GM19468 (cell line): Measurements from ENCODE around the gene HIVEP3.
"Not testable (repeated sequence)": the region's sequence is repeated elsewhere in the genome, so short reads cannot be mapped to it uniquely, and the experiment has no call there.

ENCODE experiments used
- ATAC-seq: cut with Tn5 transposase; IDR thresholded peaks from one replicate; pipeline ENCODE4 v1.9.1; 2021; ENCODE audit warnings: mild to moderate bottlenecking, moderate library complexity, moderate number of reproducible peaks; ENCODE audit not compliant: unreplicated experiment; ENCODE audit errors: extremely low read depth

Gene HIVEP3

DNA sequence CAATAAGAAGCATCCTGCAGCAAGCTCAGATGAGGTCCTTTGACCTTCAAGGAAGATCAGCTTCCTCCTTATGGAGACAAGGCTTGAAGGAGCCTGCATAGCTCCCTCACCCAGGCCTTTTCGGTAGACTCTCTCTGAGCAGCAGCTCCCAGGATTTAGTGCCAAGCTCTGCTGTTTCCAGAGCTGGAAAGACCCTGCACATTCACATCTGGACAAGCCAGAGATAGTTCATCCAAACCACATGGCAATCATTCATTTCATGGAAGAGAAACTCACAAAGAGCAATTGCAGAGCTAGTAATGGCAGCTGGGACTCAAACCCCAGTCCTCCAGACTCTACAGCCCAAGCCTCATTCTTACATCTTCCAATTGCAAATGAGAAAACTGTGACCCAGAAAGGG is 357.8 kb downstream of the HIVEP3 start:
- no peak for ATAC-seq

DNA sequence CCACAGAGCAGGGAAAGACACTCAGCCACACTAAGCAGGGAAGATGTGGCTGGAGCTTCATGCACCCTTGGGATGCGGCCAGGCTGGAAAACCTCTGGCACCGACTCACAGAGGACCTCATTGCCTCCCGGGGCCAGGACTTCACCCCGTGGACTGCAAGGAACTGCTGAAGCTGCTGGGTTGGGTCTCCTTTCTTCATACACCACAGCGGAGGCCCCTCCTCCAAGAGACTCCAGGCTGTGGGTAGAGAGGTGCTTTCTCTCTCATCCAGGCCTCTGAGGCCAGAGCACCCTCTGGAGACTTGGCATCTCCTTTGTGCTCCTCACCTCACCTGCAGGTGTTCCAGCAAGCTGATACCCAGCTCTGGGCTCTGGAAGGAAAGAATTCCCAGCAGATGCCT is 358.2 kb downstream of the HIVEP3 start:
- no peak for ATAC-seq

- ATAC-seq, result no peak
These were observed 359.4 kb downstream of the HIVEP3 start for GRCh38 chr1:41559331-41559730.

GRCh38 chr1:41558761-41559171 is 360.0 kb downstream of the HIVEP3 start:
- no peak for ATAC-seq

DNA sequence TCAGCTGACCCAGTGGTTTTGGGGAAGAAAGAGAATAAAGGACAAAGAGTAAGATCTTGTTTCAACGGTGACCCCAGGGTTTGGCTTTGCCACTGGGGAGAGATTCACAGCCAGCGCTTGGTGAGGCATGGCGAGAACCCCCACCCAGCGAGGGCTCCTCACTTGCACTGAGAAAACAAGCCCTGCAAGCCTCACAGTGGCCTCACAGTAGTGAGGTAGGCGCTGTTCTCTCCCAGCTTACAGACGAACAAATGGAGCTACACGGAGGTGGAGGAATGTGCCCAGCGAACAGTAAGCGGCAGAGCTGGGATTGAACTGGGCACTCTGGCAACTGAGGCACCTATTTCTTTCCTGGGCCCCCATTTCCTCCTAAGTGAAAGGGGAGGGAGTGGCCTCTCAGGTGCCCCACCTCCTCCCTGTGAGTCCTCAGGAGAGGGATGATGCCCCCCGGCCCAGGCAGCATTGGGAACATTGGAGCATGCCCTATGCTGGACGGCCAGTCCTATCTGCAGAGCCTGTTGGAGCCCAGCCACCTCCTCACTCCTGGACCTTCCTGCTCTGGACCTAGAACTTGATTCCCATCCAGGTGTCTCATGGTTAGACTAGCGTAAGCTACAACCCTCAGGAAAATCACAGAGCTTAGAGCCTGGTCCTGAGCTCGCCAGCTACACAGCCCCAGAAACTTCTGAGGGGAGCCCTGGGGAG is 360.8 kb downstream of the HIVEP3 start:
- ATAC-seq, result no peak

DNA sequence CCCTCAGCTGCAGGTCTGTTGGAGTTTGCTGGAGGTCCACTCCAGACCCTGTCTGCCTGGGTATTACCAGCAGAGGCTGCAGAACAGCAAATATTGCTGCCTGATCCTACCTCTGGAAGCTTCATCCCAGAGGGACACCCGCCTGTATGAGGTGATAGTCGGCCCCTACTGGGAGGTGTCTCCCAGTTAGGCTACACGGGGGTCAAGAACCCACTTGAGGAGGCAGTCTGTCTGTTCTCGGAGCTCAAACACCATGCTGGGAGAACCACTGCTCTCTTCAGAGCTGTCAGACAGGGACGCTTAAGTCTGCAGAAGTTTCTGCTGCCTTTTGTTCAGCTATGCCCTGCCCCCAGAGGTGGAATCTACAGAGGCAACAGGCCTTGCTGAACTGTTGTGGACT is 364.0 kb downstream of the HIVEP3 start:
- not testable (repeated sequence) for ATAC-seq

- ATAC-seq, result no peak
These were observed 370.8 kb downstream of the HIVEP3 start for GRCh38 chr1:41547781-41548560.

- no peak for ATAC-seq
These were observed 371.4 kb downstream of the HIVEP3 start for GRCh38 chr1:41547336-41547735.

GRCh38 chr1:41546833-41547135 is 371.9 kb downstream of the HIVEP3 start:
- no peak for ATAC-seq

DNA sequence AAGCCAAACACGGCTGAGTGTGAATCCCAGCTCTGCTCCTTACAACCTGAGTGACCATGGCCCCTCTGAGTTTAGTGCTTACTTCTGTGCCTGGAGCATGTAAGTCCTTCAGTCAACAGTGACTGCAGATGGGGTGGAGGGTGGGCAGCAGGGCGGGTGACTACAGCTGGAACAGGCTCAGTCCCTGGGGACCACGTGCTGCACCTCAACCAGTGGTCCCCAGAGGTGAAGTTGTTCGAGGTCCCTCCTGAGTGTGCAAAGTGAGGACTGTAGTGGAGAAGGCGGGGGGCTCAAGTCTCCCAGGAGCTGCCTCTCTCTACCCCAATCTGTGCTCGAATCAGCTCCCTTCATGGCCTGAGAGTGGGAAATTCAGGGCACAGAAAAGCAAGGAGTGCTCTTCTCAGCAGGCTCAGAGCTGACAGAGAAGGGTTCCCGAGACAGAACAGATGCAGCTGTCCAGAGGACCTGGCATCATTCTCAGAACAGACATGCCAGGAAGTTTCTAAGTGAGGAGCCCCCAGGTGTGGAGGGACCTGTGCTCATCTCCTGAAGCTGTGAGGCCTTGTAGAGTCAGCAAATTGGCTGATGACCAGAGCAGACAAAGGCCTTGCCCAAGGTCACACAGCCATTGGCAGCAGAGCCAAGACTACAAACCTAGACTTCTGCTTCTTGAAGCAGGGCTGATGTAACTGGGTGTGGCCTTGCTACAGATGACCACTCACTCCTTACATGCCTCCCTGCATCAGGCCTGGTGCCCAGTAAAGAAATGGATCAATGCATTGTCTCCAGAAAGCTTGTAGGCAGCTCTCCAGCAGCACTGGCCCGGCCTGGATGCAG is 372.5 kb downstream of the HIVEP3 start:
- ATAC-seq, result no peak

GRCh38 chr1:41542196-41542930 is 376.4 kb downstream of the HIVEP3 start:
- no peak for ATAC-seq

GRCh38 chr1:41541592-41541952 is 377.1 kb downstream of the HIVEP3 start:
- no peak for ATAC-seq

- no peak for ATAC-seq
These were observed 377.7 kb downstream of the HIVEP3 start for GRCh38 chr1:41540886-41541591.

DNA sequence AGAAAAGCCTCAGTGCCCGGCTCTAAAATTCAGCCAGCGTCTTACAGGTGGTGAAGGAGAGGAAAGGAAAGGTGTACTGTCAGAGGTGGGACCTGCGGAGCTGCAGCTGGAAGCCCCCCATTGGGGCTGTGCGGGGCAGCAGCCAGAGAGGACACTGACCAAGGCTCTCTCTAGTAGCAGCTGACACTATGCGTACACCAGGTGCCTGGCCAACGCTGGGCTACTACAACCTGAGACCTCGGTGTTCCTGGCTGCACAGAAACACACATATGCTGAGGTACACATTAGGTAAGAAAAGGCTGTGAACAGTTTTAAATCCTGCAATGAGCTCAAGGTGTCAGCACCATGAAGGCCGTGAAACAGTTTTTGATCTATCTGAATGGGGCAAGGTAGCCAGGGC is 378.7 kb downstream of the HIVEP3 start:
- ATAC-seq, result no peak

- no peak for ATAC-seq
These were observed 379.3 kb downstream of the HIVEP3 start for GRCh38 chr1:41539418-41539805.

DNA sequence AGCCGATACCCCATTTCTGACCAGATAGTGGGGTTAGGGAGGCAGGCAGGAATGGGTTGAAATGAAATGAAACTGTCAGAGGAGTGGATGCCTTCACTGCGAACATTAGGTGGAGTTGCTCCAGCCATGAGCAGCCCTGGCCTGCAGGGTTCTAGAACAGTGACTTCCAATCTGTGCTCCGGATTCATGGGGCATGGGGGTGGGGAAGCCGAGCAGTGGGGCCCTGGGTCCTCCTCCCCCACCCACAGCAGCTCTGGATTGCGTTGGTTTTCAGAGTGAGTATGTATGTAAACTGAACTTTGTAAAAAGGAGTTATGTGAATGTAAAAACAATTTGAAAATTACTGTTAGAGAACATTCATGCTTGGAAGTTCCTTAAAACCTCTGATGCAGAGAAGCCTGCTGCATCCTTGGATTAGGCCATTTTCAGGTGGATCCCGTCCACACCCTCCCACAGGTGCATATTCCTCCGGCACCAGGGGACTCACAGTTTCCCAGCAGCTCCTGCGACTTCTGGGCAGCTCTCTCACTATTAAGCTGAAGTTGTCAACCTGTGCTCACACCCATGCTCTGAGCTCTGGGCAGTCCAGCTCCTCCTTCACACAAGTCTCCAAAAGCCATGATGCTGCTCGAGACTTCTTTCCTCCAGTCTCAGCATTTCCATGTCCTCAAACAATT is 379.8 kb downstream of the HIVEP3 start:
- ATAC-seq, result no peak

DNA sequence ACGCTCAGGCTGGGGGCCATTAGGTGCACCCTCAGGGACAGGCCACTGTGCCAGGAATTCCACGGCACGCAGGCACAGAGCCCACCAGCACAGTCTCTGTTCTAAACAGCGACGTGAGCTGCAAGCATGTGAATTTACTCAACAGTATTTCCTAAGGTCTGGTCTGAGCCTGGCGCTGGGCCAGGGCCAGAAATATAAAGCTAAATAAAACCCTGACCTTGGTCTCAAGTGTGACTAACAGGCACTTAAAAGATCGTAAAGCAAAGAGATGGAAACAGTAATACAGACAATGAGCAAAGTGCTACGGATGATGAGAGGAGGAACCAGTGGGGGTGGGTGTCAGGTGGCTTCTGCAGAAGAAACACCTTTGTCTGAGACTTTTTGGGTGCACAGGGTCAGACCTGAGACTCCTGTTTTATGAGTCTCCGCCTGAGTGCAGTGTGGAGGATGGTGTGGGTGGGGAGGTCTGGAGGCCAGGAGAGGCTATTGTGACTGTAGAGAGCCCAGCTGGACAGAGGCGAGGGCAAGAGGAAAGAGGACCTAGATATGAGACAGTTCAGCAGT is 380.9 kb downstream of the HIVEP3 start:
- no peak for ATAC-seq

- ATAC-seq, result no peak
These were observed 381.5 kb downstream of the HIVEP3 start for GRCh38 chr1:41537251-41537650.

DNA sequence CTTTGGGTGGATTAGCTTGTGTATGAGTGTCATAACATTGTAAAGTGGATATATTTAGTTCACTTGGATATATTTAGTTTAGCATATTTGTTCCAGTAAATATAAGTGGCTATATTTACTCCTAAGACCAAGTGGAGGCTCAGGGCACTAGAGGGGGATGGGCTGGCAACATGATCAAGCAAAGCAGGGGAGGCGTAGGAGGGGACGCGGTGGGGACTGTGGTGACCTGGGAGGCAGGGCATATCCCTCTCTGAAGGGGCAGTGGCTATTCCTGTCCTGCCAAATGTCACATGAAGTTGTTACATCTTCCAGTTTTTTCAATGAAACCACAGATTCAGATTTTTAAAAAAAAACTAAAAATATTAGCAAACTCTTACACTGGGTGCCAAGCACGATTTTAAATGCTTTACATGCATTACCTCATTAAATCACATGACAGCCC is 382.3 kb downstream of the HIVEP3 start:
- no peak for ATAC-seq
